NB4 (cell line): ENCODE data around the gene ZFP30.
A peak's percentile ranks its signal among the peaks of the same experiment; 100 is the strongest.
"Not testable (repeated sequence)": the region's sequence is repeated elsewhere in the genome, so short reads cannot be mapped to it uniquely, and the experiment has no call there.

Source experiments
- DNase-seq: peaks from one replicate; pipeline ENCODE4 v3.0.0; 2010; ENCODE audit warnings: low read depth
- H3K4me3 ChIP-seq: one replicate; pipeline ENCODE4 v1.5.1; 2011; ENCODE audit warnings: mild to moderate bottlenecking, low read depth, low read length, moderate library complexity
- MYC ChIP-seq: IDR thresholded peaks from 2 replicates; pipeline ENCODE4 v1.6.1; 2011; ENCODE audit warnings: low read depth, low read length
- POLR2A ChIP-seq: IDR thresholded peaks from 2 replicates; pipeline ENCODE4 v1.6.1; 2011; ENCODE audit warnings: mild to moderate bottlenecking; ENCODE audit not compliant: insufficient read length; ENCODE audit errors: extremely low read depth
- TF ChIP-seq, protein P1 (sequence below): IDR thresholded peaks from 2 replicates; pipeline ENCODE4 v1.6.1; 2011; ENCODE audit warnings: low read depth, low read length
- TF ChIP-seq, protein P2 (sequence below): IDR thresholded peaks from one replicate; pipeline ENCODE4 v1.5.1; 2012; ENCODE audit warnings: low read depth, low read length

ZFP30 gene

DNA sequence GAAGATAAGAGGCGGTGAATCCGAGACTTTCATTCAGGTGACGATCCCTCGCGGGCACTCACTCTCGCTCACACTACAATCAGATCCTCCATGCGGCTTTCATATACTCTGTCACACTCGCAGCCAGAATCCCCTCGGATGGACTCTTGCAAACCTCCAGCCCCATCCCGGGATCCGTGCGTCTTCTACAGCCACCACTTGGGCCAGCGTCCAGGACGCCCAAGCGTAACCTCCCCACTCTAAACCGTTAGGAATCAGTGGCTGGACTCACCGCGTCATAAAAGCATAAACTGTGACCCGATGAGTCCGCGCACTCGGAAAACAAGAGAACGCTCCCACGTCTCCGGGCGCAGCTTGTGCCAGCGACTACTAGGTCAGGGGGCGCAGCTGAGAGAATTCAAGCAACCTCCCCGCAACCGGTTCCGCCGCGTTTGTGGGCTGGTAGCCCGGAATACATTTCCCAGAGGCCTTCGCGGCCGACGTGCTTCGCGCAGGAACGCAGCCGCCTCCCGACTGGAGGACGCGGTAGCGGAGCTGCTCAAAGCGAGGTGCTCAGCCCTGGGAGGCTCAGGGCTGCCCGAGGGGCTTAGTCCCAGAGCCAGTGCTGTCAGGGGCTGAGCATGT is 36.7 kb upstream of the ZFP30 start:
- DNase-seq = peak; percentile 90
- H3K4me3 ChIP-seq = peak overlapping the region; percentile 60
- TF ChIP-seq POLR2A = peak; percentile 43
- TF ChIP-seq MYC = no peak

DNA sequence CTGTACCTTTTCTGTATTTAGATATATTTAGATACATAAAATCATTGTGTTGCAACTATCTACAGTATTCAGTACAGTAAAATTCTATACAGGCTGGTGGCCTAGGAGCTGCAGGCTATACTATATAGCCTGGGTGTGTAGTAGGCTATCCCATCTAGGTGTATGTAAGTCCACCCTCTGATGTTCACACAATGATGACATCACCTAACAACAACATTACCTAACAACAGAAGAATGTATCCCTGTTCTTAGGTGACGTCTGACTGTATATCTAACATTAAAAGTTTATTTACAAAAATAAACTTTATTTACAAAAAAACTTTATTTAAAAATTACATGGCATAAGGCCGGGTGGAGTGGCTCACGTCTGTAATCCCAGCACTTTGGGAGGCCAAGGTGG is 28.3 kb upstream of the ZFP30 start:
- no peak overlapping the region for H3K4me3 ChIP-seq
- DNase-seq = no peak
- TF ChIP-seq, protein P1, sequence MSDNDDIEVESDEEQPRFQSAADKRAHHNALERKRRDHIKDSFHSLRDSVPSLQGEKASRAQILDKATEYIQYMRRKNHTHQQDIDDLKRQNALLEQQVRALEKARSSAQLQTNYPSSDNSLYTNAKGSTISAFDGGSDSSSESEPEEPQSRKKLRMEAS = no peak
- TF ChIP-seq, protein P2, sequence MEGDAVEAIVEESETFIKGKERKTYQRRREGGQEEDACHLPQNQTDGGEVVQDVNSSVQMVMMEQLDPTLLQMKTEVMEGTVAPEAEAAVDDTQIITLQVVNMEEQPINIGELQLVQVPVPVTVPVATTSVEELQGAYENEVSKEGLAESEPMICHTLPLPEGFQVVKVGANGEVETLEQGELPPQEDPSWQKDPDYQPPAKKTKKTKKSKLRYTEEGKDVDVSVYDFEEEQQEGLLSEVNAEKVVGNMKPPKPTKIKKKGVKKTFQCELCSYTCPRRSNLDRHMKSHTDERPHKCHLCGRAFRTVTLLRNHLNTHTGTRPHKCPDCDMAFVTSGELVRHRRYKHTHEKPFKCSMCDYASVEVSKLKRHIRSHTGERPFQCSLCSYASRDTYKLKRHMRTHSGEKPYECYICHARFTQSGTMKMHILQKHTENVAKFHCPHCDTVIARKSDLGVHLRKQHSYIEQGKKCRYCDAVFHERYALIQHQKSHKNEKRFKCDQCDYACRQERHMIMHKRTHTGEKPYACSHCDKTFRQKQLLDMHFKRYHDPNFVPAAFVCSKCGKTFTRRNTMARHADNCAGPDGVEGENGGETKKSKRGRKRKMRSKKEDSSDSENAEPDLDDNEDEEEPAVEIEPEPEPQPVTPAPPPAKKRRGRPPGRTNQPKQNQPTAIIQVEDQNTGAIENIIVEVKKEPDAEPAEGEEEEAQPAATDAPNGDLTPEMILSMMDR = no peak
- TF ChIP-seq POLR2A = no peak
- TF ChIP-seq MYC = no peak

DNA sequence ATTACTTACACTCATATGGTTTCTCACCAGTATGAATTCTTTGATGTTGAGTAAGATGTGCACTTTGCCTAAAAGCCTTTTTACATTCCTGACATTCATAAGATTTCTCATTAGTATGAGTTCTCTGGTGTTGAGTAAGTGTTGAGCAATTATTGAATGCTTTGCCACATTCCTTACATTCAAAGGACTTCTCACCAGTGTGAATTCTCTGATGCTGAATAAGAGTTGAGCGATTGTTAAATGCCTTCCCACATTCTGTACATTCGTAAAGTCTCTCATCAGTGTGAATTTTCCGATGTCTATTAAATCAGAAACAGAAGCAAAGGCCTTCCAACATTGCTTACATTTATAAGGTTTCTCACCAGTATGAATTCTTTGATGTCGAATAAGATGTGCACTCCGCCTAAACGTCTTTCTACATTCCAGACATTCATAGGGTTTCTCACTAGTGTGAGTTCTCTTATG is 14.2 kb upstream of the ZFP30 start:
- H3K4me3 ChIP-seq = no peak overlapping the region
- TF ChIP-seq MYC (no peak), POLR2A (no peak)
- TF ChIP-seq, protein P2 = no peak
- TF ChIP-seq, protein P1 = no peak
- DNase-seq = no peak

DNA sequence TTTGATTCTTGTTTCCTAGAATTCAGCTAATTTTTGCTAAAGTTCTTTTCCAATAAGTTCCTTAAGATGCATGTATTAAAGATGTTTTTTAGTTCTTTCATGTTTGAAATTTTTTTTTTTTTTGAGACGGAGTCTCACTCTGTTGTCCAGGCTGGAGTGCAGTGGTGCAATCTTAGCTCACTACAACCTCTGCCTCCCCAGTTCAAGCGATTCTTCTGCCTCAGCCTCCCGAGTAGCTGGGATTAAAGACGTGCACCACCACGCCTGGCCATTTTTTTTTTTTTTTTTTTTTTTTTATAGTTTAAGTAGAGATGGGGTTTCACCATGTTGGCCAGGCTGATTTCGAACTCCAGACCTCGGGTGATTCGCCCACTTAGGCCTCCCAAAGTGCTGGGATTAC is 1.9 kb upstream of the ZFP30 start:
- H3K4me3 ChIP-seq, DNase-seq: not testable (repeated sequence)

DNA sequence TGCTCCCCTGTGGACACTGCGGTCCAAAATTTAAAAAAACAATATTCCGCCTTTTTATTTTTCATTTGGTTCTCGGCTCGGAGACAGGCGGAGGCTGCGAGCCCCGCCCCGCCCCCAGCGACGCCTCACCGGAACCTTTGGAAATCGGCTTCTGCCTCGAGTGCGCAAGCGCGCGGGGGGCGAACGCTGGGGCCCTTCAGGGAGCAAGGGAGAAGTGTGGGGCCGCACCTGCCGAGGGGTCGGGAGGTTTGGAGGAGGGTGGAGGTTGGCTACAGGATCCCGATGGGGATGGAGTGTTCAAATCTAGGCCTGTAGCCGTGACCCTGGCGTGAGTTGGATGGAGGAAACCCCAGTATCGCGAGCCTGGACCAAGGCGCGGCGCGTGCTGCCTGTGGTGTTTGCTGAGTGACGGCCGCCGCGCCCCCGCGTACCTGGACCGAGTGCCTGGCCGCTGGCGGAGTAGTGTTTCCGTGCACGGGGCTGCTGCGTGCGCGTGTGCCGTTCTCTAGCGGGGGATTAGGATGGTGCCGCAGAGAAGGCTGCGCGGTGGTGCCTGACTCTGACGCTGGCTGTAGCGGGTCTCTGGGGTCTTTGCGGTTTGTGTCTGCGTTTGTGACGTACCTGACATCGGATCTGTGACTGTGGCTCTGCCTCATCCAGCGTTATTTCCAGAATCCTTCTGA is 565 bp upstream of the ZFP30 start:
- peak overlapping the region; percentile 75 for H3K4me3 ChIP-seq
- TF ChIP-seq MYC = no peak; the same call in 1 of the 2 replicates
- TF ChIP-seq, protein P1 = peak; percentile 46; the same call in 1 of the 2 replicates
- TF ChIP-seq, protein P2 = no peak
- no peak for TF ChIP-seq POLR2A
- peak; percentile 85 for DNase-seq

DNA sequence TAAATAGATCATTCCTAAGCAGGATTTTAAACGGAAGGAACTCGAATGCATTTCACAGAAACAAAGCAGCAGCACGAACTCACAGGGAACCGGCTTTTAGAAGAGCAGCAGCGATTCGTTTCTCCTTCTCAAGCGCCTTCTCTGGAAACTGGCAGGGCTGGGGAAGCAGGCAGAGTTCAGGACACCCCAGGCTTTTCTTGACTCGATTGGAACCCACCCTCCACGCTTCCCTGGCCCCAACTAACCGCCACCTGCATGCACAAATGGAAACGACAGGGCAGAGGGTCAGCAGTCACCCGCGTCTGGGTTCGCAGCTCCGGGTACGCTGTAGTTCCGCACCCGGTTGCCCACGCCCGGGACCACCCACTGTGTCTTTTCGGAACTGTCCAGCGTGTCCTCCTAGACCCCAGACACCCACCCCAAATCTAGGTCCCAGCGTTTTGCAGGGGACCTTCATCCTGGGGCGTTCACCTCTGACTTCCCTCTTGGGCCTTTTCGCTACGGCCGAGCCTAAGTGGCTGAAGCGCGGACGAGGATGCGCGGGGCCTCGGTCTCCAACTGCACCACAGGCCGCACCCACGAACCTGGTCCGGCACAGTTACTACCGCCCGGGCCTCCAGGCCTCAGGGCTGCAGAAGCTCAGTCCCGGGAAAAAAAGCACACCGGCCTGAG is 500 bp downstream of the ZFP30 start:
- H3K4me3 ChIP-seq = peak overlapping the region; percentile 85
- peak; percentile 68 for DNase-seq
- no peak for TF ChIP-seq POLR2A
- TF ChIP-seq, protein P1 = no peak
- TF ChIP-seq, protein P2 = no peak
- no peak for TF ChIP-seq MYC
